Measurements from ENCODE around the gene RP2.

Gene RP2

DNA sequence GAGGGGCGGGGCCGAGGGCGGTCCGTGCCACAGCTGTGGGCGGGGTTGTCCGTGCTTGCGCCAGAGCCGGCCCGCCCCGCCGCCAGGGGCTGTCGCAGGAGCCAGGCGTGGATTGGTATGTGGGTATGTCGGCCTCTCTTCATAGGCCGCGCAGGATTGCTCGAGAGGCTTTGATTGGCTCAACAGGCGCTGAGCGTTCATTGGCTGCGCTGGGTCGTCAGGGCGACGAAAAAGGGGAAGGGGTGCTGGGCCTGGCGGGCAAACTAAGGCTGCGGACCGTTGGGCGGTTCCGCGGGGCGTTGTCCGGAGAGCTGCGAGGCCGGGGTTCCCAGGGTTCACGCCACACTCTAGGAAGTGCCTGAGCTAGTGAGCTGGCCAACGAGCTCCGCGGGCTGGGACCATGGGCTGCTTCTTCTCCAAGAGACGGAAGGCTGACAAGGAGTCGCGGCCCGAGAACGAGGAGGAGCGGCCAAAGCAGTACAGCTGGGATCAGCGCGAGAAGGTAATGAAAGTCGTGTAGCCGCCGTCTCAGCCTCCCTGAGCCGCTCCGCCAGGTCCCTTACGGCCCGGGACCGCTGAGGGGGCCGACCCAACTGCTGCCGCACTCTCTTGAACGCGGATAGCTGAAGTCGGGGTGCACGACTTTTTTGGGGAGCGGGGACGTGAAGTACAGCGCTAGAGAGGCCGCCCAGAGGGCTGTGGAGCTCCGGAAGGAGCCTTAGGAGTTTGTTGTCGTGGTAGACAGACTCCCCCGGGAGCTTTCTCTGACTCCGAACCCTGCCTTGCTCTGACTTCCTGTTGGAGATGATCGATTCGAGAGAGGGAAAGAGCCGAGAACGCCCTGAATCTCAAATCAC is at the start of gene RP2:
RP2 (plus strand) TSS at position 343 of the 857 bp plus-strand sequence; CDS start at position 401, 58 bp downstream.
- DNase-seq (ENCODE audit: low read depth): peak; percentile 88

GRCh38 chrX:46788902-46789301 is 47.9 kb upstream of the RP2 start:
- DNase-seq (ENCODE audit: low read depth): no peak

DNA sequence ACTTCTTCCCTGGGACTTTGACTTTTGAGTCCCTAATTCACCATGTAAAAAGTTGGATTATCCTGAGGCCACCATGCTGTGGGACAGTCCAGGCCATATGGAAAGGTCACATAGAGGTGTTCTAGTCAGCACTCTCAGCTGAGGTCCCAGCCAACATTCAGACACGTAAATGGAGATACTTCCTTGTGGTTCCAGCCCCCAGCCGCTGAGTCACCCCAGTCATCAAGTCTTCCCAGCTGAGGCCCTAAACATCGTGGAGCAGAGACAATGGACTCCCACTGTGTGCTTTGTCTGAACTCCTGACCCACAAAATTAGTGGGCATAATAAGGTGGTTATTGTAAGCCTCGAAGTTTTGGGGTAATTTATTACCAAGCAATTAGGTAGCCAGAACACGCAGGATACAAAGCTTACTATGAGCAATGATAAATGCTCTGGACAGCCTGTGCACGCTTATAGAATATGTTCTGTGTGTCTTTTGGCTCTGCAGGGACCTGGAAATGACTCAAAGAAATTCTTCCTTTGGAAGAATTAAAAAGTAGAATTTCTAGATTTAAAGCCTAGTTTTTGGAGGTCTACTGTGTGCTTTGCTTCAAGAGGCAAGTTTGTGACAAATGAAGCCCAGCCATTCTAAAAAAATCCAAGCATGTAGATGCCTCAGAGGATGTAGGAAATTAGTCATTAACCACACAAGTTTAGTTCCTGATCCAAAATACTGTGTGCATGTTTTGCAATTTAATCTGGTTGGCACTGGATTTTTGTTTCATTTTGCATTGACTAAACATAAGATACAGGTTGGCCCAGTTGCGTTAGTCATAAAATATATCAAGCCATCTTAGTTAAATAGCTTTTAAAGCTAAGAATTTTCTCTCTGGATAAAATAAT is 44.7 kb upstream of the RP2 start:
- DNase-seq (ENCODE audit: low read depth): peak; percentile 61

- no peak for DNase-seq (ENCODE audit: low read depth)
These were observed 44.0 kb upstream of the RP2 start for GRCh38 chrX:46792810-46793188.

GRCh38 chrX:46793386-46794143 is 43.3 kb upstream of the RP2 start:
- DNase-seq (ENCODE audit: low read depth): no peak

DNA sequence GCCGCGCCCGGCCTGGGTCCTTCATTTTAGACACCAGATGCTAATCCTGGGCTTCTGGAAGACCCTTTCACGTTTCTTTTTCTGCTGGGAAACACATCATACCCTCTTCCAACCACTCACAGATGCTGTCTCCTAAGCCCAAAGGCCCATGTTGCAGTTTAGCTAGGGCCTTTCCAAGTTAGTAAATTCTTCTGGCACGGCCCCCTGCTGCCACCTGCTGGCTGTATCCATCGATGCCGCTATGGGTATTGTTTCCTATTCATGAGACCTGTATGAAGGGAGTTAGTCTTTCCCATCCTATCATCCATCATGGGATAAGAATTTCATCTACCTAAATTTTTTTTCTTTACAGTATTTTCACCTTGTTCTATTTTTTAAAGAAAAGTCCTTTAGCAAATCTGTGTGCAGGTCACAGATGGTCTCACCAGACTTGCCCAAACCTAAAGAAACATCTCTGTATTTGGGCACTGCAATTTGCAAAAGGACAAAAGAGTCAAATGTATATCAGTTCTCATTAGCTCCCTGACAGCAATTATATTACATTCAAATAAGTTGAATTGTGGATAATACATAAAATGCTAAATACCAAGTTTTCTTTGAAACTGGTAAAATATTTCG is 40.2 kb upstream of the RP2 start:
- peak; percentile 62 for DNase-seq (ENCODE audit: low read depth)

GRCh38 chrX:46803140-46803539 is 33.7 kb upstream of the RP2 start:
- DNase-seq (ENCODE audit: low read depth): no peak

GRCh38 chrX:46805270-46805669 is 31.6 kb upstream of the RP2 start:
- no peak for DNase-seq (ENCODE audit: low read depth)

GRCh38 chrX:46811121-46811520 is 25.7 kb upstream of the RP2 start:
- no peak for DNase-seq (ENCODE audit: low read depth)

DNA sequence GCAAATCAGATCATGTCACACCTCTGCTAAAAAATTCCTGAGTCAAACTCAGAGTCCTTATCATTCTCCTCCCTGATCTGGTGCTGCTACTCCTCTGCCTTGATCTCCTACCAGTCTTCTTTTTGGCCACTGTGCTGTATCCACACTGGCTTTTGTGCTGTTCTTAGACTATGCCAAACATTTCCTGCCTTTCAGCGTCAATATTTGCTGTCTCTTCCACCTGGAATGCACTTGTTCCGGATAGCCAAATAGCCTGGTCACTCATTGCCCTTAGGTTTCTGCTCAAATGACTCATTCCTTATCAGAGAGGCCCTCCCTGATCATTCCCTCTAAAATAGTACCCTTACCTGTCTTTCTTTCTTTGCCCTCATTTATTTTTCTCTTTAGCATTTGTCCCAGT is 24.4 kb upstream of the RP2 start:
- DNase-seq (ENCODE audit: low read depth): no peak

GRCh38 chrX:46814966-46815365 is 21.9 kb upstream of the RP2 start:
- no peak for DNase-seq (ENCODE audit: low read depth)

GRCh38 chrX:46819136-46819535 is 17.7 kb upstream of the RP2 start:
- no peak for DNase-seq (ENCODE audit: low read depth)

DNA sequence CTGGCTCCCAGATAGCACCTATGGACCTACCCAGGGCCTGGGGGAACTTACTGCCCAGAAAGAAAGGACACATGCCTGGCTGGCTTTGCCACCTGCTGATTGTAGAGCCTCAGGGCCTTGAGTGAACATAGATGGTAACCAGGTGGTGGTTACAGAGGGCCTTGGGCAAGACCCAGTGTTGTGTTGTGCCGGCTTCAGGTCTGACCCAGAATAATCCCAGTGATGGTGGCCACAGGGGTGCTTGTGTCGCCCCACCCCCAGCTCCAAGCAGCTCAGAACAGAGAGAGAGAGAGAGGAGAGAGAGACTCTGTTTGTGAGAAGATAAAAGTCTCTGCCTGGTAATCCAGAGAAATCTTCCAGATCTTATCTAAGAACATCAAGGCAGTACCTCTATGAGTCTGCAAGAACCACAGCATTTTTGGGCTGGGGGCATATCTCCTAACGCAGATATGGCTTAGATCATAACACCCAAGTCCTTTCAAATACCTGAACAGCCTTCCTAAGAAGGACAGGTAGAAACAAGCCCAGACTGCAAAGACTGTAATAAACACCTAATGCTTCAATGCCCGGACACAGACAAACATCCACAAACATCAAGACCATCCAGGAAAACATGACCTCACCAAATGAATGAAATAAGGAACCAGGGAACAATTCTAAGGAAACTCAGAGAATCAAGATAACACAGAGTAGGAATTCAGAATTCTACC is 16.3 kb upstream of the RP2 start:
- DNase-seq (ENCODE audit: low read depth): no peak

DNA sequence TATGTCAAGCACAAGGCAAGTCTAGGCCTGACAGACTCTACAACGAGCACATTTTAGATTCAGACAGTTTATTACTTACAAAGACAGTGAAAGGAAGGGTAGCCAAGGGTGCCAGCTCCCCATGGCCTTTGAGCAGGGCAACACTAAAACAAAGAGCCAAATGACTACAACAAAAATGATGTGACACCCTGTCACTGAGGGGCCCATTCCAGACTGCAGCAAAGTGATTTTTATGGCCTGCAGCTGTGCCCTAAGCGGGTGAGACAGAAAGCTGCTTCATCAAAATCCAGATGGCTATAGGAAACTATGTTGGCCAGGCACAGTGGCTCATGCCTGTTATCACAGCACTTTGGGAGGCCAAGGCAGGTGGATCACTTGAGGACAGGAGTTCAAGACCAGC is 13.4 kb upstream of the RP2 start:
- DNase-seq (ENCODE audit: low read depth): no peak

GRCh38 chrX:46831765-46832327 is 5.0 kb upstream of the RP2 start:
- no peak for DNase-seq (ENCODE audit: low read depth)

- DNase-seq (ENCODE audit: low read depth): no peak
These were observed 979 bp downstream of the RP2 start for GRCh38 chrX:46837558-46838485.

DNA sequence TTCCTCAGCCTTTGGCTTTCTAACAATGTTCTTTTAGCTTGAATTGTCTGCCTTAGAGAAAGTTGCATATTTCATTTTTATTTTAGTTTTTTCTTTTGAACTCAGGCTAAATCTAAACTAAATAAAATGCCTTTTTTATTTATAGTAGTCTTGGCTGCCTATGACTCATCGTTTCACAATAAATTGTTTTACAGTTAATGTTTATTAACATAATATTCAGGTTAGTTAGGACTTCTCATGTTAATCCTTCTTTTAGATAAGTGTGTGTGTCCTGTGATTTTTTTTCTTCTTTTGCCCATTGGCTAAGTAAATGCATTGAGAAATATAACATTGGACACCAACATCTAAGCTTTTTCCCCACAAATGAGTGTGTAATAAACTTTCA is 1.6 kb downstream of the RP2 start:
- no peak for DNase-seq (ENCODE audit: low read depth)

DNA sequence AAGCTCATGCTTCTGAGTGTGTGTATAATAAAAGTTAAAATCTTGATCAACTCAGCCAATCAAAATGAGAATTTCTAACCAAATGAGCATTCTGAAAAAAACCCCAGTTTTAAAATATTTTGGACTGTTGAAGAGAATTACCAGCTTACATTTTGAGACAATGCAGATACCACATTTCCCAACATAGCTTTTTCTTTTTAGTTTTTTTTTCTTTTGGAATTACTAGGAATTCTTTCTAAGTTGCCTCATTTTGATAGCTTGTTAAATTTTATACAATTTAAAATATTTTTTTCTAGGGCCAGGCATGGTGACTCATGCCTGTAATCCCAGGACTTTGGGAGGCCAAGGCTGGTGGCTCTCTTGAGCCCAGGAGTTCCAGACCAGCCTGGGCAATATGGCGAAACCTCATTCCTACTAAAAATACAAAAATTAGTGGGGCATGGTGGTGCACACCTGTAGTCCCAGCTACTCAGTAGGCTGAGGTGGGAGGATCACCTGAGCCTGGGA is 2.2 kb downstream of the RP2 start:
- no peak for DNase-seq (ENCODE audit: low read depth)

- no peak for DNase-seq (ENCODE audit: low read depth)
These were observed 4.1 kb downstream of the RP2 start for GRCh38 chrX:46840946-46841345.

DNA sequence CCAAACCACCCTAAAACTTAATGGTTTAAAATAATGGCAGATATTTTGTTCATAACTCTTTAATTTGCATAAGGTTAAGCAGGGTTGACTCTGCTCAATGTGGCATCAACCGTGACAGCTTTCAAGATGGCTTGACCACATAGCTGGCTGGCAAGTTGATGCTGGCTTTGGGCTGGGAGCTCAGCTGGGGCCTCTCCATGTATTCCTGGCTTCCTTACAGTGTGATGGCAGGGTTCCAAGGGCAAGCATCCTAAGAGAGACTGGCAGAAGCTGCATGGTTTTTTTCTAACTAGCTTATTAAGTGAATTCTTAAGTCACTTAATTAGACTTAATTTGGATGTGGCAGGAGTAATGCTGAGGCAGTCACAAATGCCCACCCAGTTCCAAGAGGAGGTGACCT is 4.5 kb downstream of the RP2 start:
- no peak for DNase-seq (ENCODE audit: low read depth)

Measured in fibroblast of the conjunctiva (primary cell).